HG03103 (cell line): ENCODE results near the gene PDE5A.

Experiments used
- ATAC-seq: cut with Tn5 transposase; IDR thresholded peaks from one replicate; pipeline ENCODE4 v1.9.1; 2021; ENCODE audit warnings: low read depth; ENCODE audit not compliant: unreplicated experiment

Gene PDE5A

DNA sequence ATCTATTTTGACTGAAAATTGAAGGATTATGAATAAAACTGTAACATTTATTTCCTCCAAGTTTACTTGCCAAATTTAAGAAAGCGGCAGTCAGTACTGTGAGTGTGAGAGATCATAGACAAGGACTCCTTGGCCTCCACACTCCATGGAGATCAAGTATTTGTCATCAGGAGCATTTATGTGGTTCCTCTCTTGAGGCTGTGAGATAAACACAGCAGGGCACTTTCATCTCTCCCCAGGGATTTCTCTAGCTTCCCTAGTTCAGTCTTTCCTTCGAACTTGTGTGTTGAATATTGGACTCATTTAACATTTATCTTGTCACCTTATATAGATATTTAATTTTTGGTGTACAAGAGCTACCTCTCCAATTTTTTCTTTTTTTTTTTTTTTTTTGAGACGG lies 40.8 kb downstream of the PDE5A start:
- ATAC-seq: no peak

GRCh38 chr4:119585771-119586170 lies 42.8 kb downstream of the PDE5A start:
- no peak for ATAC-seq

DNA sequence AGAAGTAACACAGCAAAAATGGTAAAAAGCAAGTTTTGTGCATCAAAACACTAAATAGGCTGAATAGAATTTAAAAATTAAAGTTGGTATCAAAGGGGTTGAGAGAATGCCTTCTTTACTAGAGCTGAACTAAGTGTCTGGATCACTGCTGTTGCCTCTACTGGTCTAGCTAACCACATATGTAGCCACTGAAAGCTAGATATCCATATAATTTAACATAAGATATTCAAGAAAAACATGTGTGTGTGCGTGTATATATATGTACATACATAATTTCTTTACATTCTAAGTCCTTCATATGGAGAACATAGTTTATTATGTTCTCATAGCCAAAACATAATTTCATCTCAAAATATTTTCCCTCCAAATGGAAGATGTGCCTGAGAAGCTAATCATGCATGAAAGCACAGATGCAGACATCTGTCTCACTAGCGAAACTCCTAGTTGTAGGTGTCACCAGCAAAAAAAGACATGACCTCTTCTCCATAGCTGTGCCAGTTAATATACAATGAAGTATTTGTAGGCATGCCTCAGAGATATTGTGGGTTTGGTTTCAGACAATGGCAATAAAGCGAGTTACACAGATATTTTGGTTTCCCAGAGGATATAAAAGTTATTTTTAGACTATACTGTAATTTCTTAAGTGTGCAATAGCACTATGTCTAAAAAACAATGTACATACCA lies 47.3 kb downstream of the PDE5A start:
- no peak for ATAC-seq

- no peak for ATAC-seq
Observed at GRCh38 chr4:119580293-119580692, 48.3 kb downstream of the PDE5A start.

DNA sequence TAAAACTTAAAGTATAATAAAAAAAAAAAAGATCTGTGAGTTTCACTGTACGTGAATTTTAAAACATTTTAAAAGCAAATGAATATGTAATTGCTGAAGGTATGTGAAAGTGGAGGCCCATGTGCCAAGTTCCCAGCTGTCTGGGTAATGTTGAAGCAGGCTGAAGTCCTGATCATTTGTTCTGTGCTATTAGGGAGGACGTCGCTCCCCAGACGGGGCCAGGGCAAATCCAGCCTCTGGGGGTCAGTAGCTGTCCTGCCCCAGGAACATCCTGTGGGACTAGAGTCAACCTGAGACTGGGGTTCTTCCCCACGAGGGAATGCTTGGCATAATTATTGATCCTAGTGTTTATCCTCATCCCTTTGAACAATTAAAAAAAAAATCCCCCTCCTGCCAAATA lies 48.8 kb downstream of the PDE5A start:
- no peak for ATAC-seq

DNA sequence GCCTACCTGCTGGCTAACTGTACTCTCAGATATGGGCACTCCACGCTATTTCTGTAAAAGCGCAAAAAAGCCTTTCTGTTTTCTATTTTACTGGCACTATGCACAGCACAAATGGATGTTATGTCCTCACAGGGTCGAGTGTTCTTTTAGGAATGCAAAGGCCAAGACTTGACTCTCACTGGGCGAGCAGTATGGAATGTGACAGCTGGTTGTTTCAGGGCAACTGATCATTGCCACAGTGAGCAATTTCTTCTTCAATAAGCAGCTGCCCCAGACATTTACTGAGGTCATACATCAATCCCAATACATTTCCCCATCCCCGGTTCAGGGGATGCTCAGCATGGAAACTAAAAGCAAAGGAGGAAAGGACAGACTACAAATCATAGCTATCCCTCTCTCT lies 58.2 kb downstream of the PDE5A start:
- no peak for ATAC-seq

DNA sequence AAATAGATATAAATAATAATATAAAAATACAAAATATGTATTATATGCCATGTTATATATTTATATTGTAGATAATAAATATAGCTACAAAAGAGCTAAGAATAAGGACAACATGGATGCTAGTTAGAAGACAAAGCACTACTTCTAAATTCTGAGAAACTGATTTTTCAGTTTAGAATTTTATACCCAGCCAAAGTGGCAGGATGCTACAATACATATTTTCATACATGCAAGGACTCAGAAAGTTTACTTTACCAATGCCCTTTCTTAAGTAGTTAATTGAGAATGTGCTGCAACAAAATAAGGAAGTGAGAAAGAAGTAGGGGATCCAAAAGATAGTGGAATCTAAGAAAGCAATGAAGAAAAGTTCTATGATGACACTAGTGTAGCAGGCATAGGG lies 64.5 kb downstream of the PDE5A start:
- no peak for ATAC-seq

DNA sequence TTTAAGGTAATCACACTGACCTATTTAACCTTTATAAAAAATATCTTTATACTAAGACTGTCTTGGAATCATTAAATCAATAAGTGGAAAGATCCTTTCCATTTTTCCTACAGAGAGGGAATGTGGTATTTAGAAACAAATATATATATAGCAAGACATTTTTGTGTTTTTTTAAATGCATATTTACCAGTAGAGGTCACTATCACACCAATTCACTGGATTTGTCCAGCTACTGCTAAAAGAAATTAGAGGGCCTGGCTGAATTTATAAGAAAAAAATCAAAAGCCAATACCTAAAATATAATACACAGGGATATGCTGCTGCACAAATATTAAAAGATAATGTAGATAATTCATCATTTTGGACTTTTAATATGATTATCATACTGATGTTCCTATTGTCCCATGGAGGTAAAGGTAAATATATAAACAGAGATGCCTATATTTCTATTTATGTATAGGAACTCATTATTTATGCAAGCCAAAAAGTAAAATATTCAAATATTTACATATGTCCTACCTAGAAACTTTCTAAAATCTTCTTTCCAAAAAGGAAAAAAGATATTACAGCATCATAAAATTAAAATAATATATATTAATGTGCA lies 69.5 kb downstream of the PDE5A start:
- no peak for ATAC-seq

- ATAC-seq: no peak
Observed at GRCh38 chr4:119550857-119551532, 77.6 kb downstream of the PDE5A start.

- no peak for ATAC-seq
Observed at GRCh38 chr4:119549639-119550038, 79.0 kb downstream of the PDE5A start.

- ATAC-seq: no peak
Observed at GRCh38 chr4:119543779-119544178, 84.8 kb downstream of the PDE5A start.

DNA sequence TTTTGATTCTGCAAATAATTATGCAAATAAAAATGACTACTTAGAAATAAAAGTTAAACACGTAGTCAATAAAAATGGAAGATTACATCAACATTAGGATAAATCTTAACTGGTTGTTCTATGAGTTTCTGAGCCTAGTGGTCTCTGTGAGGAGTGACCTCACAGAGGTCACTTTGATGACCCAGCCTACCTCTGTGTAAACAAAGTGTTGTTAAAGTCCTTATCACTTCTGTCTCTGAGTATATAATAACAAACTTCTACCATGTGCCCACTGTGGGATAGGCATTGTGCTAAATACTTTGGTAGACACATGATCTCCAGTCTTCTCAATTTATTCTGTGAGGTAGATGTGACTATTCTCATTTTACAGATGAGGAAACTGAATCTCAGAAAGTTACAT lies 85.4 kb downstream of the PDE5A start:
- no peak for ATAC-seq

- no peak for ATAC-seq
Observed at GRCh38 chr4:119540249-119540648, 88.4 kb downstream of the PDE5A start.

- peak; percentile 55 for ATAC-seq
Observed at GRCh38 chr4:119537586-119537985, 91.0 kb downstream of the PDE5A start.

DNA sequence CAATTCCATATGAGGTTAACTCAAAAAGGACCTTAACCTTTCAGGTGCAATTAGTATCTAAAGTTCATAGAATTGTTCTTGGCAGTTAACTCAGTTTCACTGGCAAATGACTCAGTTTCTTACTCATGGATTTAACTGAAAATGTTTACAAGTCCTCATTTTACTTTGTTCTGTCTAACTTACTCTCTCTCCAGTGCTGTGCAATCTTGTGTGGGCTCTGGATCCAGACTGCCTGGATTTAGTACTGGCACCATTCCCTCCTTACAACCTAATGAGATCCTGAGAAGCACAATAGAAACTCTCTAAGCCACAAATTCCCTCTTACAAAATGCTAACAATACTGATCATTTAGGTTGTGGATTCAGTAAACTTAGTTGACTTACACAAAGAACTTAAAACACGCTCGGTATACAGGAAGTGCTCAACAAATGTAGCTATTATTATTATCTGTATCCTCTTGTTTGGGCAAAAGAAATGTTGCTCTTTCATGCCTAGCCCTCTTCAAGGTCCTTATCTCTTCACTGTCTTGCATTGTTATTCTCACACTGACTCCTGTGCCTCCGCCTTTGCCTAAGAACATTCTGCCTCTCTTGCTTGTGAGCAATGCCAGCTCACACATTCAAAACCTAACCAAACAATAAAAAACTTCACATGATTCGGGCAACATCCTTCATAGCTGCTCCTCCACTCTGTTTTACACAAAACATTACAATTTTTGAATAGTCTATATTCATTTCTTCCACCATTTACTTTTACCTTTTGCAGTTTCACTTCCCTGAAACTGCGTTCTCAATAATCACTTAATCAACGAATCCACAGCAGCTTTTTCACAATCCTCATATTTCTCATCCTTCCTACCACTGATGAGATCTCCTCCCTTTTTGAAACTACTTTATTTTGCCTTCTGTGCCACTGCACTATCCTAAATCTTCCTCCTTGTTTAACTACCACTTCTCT lies 91.8 kb downstream of the PDE5A start:
- peak; percentile 40 for ATAC-seq

DNA sequence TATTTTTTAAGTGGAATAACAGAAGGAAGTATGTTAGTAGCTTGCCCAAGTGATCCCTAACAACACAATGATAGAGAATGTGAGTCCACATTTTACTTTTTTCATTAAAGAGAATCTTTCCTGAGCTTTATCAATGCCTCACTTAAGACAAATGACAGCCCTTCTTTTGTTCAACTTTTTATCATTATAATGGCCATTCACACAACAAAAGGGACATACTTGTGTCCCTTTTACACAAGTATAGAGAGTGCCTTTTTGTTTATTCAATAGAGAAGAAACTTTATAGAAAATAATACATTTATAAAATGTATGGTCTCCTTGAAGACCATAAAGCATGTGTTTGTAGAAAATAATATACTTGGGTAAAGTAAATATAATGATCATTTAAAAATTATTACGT lies 96.3 kb downstream of the PDE5A start:
- ATAC-seq: no peak

DNA sequence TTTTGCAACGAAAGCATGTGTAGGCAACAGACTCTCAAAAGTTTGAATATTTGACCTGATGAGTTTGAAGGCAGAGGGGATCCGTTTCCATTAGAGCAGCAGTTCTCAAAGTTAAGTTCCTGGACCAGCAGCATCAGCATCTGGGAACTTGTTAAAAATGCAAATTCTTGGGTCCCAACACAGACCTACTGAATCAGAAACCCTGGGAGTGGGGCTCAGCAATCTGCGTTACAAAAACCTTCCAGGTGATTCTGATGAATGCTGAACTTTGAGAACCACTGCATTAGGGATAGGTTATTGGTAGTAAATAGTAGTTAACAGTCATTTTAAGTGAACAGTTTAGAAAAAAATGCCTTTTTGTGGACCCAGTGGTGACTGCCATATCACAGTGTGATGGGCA lies 98.8 kb downstream of the PDE5A start:
- ATAC-seq: no peak

GRCh38 chr4:119526786-119527550 lies 101.6 kb downstream of the PDE5A start:
- no peak for ATAC-seq

GRCh38 chr4:119525771-119526712 lies 102.6 kb downstream of the PDE5A start:
- ATAC-seq: no peak
